HL-60 (cell line): ENCODE results near the gene CLCC1.

Experiments
- GABPA ChIP-seq: IDR thresholded peaks from 2 replicates; pipeline ENCODE4 v1.6.1; 2012; ENCODE audit warnings: low read depth
- POLR2AphosphoS5 ChIP-seq: IDR thresholded peaks from 2 replicates; pipeline ENCODE4 v1.6.1; 2012; ENCODE audit warnings: low read depth
- SPI1 ChIP-seq: IDR thresholded peaks from 2 replicates; pipeline ENCODE4 v1.6.1; 2012; ENCODE audit warnings: low read depth, mild to moderate bottlenecking, borderline replicate concordance
- TF ChIP-seq, protein P1 (sequence below): IDR thresholded peaks from one replicate; pipeline ENCODE4 v1.5.1; 2011; ENCODE audit warnings: low read length, control low read depth, inconsistent platforms; ENCODE audit not compliant: insufficient read depth
- TF ChIP-seq, protein P2 (sequence below): IDR thresholded peaks from 2 replicates; pipeline ENCODE4 v1.6.1; 2012; ENCODE audit warnings: low read depth; ENCODE audit not compliant: insufficient replicate concordance

GRCh38 chr1:108947871-108948525 lies 15.3 kb downstream of the CLCC1 start:
- TF ChIP-seq, protein P1, sequence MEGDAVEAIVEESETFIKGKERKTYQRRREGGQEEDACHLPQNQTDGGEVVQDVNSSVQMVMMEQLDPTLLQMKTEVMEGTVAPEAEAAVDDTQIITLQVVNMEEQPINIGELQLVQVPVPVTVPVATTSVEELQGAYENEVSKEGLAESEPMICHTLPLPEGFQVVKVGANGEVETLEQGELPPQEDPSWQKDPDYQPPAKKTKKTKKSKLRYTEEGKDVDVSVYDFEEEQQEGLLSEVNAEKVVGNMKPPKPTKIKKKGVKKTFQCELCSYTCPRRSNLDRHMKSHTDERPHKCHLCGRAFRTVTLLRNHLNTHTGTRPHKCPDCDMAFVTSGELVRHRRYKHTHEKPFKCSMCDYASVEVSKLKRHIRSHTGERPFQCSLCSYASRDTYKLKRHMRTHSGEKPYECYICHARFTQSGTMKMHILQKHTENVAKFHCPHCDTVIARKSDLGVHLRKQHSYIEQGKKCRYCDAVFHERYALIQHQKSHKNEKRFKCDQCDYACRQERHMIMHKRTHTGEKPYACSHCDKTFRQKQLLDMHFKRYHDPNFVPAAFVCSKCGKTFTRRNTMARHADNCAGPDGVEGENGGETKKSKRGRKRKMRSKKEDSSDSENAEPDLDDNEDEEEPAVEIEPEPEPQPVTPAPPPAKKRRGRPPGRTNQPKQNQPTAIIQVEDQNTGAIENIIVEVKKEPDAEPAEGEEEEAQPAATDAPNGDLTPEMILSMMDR = no peak
- TF ChIP-seq, protein P2, sequence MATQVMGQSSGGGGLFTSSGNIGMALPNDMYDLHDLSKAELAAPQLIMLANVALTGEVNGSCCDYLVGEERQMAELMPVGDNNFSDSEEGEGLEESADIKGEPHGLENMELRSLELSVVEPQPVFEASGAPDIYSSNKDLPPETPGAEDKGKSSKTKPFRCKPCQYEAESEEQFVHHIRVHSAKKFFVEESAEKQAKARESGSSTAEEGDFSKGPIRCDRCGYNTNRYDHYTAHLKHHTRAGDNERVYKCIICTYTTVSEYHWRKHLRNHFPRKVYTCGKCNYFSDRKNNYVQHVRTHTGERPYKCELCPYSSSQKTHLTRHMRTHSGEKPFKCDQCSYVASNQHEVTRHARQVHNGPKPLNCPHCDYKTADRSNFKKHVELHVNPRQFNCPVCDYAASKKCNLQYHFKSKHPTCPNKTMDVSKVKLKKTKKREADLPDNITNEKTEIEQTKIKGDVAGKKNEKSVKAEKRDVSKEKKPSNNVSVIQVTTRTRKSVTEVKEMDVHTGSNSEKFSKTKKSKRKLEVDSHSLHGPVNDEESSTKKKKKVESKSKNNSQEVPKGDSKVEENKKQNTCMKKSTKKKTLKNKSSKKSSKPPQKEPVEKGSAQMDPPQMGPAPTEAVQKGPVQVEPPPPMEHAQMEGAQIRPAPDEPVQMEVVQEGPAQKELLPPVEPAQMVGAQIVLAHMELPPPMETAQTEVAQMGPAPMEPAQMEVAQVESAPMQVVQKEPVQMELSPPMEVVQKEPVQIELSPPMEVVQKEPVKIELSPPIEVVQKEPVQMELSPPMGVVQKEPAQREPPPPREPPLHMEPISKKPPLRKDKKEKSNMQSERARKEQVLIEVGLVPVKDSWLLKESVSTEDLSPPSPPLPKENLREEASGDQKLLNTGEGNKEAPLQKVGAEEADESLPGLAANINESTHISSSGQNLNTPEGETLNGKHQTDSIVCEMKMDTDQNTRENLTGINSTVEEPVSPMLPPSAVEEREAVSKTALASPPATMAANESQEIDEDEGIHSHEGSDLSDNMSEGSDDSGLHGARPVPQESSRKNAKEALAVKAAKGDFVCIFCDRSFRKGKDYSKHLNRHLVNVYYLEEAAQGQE = no peak
- no peak for TF ChIP-seq POLR2AphosphoS5
- no peak for TF ChIP-seq SPI1
- TF ChIP-seq GABPA = no peak
